GM21367 (cell line): ENCODE results near the gene ANKRD34B.

Experiments
- ATAC-seq: cut with Tn5 transposase; IDR thresholded peaks from one replicate; pipeline ENCODE4 v1.9.1; 2021; ENCODE audit not compliant: unreplicated experiment

The ANKRD34B gene

DNA sequence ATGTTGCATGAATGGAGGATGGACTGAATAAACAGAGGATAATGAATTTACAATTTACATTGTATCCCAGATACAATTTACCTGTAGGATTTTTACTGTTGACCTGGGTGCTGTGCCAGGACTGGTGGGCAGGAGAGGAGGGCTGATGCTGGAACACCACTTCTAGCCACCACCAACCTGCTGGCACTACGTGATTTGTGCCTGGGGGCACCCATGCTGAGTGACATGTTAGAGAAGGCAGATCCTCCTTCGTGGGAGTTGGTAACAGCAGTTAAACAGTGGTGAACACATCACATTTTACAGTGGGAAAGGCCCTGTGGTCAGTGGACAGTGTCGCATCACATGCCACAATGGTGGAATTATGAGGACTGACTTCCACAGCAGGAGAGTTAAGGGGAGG lies 3.0 kb upstream of the ANKRD34B start:
- ATAC-seq: no peak

DNA sequence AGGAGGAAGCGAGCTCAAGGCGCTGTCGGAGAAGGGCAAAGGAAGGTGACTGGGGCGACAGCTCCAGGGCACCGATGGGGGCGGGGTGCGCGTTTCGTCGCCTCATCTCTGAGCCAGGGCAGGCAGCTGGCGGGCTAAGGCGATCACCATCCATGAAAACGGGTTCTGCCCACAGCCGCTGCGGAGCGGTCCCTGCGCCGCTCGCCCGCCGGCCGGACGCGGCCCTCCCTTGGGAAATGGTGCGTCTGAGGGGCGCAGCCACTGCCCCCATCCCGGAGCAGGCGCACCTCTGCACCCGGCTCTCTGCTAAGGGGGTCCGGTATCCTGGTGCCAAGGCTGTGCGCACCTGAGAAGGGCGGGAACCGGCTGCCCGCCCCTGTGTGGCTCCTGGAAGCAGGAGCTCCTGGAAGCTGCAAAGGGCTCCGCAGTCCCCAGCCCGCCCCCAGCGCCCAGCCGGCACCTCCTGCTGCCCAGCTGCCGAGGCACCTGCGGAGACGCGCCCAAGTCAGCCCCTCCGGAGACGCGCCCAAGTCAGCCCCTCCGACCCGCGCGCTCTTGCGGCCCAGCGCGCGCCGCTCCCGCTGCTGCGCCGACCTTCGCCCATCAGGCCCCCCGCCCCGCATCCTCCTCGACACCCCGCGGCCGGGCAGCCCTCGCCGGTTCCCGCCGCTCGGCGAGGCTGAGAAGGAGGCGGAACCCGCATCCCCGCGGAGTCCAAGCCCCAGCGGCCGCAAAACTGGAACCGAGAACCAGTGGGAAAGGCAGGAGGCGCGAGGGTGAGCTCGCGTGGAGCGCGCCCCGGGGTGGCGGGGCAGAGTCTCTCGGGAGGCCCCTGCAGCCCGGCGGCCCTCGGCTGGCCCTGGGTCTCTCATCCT lies 757 bp downstream of the ANKRD34B start:
- ATAC-seq: no peak

DNA sequence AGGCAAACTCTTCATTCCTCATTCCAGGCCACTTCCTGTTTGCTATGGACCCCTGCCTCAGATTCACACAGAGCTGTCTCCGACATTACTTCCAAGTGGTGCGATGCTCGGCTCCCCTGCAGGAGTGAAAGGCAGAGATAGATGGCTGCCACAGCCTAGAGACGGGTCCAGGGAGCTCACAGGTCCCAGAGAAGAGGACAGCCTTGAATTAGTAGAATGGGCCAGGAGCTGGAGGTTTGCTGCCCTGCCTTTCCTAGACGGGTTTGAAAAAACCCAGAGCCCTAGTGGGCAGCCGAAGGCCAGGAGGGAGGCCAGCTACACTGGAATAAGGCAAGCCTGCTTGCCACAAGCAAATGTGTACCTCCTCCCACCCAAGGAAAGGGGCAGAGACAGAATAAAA lies 1.8 kb downstream of the ANKRD34B start:
- ATAC-seq: no peak

DNA sequence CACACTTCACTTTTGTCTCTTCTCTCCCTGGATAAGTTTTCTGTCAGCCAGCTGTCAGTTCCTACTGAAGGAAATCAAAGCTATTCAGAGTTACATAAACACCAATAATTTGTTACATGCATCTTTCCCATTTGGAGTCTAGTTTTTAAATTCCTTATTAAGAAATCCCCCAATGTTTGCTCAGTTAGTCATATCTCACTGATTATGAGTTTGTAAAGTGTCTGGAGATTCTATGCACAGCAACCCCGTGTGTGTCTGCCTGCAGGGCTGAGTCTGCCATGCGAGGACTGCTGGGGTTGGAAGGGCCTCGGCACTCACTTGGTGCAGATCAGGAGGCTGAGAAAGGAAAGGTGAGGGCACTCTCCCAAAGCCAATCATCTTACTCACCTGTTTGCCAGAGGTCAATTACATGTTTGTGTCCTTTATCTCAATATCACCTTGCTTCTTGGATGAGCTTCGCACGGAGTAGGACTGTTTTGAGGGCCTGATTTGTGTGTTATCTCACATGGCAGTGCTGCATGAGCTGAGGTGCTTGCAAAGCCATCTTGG lies 3.3 kb downstream of the ANKRD34B start:
- no peak for ATAC-seq

DNA sequence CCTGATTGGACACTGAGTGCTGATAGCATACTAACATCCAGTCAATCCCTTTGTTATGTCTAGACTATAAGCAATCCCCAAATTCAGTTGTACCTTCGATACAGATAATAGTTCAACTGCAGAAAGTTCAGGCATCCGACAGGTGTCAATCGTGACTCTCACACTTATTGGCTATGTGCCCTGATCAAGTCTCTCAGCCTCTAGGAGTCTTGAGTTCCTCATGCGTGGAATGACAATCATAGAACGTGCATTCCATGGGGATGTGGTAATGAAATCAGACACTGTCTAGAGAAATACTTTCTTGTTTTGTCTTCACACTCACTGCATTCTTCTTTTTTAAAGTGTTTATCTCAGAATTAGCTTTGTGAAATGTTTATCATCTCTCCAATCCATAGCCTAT lies 4.8 kb downstream of the ANKRD34B start:
- no peak for ATAC-seq

DNA sequence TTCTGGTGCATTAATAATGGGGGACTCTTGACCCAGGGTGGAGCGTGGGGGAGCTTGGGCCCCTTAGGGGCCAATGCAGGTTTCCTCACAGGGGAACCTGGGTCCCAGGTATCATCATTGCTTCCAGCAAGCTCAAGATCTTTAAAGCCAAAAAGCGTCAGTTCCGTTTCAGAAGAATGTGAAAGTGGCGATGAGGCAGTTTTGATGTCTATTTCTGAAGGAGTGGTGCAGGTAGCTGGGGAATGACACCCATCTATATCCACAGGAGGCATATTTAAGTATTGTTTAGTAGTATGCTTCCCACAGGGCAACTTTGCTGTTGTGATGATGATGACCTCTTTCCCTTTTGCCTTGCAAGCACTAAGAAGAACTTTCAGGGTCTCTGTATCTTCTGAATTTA lies 10.8 kb downstream of the ANKRD34B start:
- ATAC-seq: no peak

DNA sequence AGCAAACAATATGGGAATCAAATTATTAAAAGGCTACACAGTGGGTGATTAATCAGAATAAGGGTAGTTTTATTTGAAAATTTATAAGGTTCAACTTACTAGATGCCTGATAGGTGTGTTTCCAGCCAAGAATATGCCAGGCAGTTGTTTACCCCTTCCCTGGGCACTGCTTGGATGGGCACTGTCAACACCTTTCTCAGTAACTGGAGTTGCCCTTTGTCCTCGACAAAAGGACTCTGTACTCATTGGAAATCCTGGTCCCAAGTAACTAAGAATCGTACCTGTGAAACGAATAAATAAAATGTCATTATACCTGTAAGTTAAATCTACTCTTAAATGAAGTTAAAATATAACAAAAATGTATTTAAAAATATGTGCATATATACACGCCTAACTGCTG lies 15.0 kb downstream of the ANKRD34B start:
- ATAC-seq: no peak

DNA sequence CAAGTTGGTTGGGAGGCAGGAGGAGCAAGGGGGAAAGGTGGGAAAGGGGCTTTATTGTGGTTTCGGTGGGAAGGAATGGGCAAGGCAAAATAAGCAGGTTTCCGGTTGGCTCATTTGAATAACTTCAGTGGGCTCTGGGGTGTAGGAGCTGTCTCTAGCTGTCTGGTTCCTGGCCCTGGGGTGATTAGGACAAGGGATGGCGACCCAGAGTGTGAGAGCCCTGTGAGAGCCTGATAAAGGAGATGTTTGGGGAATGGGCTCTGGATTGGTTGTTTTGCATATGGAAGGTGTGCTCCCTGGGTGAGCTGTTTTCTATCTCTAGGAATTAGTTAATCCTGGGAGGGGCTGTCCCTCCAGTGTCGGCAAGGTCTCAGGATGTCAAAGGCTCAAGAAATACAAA lies 15.4 kb downstream of the ANKRD34B start:
- no peak for ATAC-seq

DNA sequence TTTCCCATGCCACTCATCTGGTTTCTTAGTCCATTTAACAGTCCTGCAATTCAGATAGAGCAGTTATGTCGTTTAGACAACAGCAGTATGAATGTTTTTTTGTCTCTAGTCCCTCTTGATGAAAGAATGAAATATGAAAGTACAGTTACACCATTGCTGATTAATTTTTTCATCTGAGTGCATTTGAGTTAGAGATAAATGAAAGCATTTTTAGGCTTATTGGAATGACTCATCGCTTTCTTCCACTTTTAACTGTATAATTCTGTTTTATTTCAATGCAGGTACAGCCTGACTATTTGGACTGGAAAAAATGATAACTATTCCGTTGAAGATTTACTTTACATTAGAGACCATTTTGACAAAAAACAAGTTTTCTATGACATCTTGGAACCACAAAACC lies 28.7 kb downstream of the ANKRD34B start:
- no peak for ATAC-seq

DNA sequence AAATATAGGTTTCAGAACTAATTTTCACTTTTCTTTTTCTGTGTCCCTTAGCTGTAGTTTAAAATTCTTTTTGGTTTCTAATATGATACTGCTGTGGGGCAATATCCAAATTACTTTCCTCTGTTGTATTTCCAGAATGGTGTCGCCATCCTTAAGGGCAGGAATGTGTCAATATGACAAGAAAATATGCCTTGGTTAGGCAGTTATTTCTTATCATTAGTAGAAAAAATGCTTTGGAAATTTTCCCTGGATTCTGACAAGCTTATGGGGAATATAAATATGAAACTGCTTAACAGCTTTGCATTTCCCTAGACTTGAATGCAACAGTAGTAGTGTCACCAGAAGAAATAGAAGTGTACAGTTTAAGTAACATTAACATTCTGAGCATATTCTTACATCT lies 29.4 kb downstream of the ANKRD34B start:
- no peak for ATAC-seq

DNA sequence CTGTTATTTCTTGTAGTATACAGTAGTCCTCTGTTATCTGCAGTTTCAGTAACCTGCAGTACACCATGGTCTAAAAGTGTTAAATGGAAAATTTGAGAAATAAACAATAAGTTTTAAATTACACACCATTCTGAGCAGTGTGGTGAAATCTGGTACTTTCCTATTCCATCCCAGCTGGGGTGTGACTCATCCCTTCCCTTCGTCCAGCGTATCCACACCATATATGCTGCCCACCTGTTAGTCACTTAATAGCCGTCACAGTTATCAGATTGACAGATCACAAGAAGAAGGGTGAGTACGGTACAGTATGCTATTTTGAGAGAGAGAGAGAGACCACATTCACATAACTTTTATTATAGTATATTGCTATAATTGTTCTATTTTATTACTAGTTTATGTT lies 53.3 kb downstream of the ANKRD34B start:
- ATAC-seq: no peak

DNA sequence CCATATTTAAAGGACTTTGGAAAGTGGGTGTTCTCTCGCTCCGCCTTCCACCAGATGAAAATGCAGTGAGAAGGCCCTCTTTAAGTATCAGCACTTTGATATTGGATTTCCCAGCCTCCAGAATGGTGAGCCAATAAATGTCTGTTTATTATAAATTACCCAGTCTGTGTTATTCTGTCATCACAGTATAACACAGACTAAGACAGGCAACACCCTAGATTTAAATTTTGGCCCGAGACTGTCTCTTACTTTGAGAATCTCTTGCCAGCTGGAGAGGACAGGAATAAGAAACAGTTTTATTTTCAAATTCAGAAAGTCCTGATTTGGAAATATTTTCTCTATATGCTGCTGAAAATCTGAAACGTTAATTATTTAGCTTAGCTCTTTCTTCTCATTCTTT lies 60.7 kb downstream of the ANKRD34B start:
- ATAC-seq: no peak

DNA sequence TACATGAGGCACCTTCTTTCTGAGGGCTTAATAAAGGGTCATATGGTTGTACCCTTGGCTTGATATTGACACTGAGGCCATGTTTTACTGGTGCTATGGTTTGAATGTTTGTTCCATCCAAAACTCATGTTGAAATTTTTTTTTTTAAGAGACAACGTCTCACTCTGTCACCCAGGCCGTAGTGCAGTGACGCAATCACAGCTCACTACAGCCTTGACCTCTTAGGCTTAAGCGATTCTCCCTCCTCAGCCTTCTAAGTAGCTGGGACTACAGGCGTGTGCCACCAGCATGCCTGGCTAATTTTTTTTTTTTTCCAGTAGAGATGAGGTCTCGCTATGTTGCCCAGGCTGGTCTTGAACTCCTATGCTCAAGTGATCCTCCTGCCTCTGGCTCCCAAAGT lies 61.2 kb downstream of the ANKRD34B start:
- ATAC-seq: no peak

DNA sequence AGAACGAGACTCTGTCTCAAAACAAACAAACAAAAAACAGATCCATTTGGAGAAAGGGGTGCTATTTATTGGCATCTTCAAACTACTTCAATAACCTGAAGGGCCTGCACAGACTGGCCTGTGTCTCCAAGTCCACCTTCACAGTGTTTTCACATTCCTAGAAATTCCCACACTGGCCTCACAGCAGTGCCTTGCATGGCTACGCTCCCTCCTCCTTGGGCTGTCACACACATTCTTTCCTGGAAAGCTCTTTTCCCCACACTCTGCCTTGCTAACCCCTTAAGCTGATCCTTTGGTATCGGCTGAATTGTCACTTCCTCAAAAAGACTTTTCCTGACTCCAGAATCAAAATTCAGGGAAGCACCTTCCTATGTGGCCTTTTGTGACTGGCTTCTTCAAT lies 62.4 kb downstream of the ANKRD34B start:
- no peak for ATAC-seq
